ENCODE results near the gene SMARCA4.

SMARCA4 gene

DNA sequence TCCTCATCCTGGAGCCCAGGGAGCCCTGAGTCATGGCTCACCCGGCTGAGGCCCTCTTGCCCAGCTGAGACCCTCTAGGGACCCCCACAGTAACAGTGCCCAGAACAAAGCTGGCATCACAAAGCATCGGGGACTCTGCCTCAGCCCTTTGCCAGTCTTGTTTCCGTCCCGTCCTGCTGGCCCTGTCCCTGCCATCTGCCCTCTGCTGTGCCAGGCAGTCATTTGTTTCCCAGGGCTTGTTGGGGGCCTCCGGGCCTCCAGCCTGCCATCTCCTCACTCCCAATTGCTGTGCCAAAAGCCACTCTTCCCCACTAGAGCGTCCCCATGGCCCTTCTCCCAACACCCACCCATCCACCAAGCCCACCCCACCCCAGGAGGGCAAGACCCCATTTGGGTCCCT, 64.2 kb downstream of the SMARCA4 start:
- TF ChIP-seq, protein P1, sequence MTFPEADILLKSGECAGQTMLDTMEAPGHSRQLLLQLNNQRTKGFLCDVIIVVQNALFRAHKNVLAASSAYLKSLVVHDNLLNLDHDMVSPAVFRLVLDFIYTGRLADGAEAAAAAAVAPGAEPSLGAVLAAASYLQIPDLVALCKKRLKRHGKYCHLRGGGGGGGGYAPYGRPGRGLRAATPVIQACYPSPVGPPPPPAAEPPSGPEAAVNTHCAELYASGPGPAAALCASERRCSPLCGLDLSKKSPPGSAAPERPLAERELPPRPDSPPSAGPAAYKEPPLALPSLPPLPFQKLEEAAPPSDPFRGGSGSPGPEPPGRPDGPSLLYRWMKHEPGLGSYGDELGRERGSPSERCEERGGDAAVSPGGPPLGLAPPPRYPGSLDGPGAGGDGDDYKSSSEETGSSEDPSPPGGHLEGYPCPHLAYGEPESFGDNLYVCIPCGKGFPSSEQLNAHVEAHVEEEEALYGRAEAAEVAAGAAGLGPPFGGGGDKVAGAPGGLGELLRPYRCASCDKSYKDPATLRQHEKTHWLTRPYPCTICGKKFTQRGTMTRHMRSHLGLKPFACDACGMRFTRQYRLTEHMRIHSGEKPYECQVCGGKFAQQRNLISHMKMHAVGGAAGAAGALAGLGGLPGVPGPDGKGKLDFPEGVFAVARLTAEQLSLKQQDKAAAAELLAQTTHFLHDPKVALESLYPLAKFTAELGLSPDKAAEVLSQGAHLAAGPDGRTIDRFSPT (tag by site-specific recombination; IDR thresholded peaks at IDR 0.05) = no peak
- no peak for TF ChIP-seq HOXD13 (CRISPR knock-in tag; IDR thresholded peaks at IDR 0.05; ENCODE audit: borderline replicate concordance)
- TF ChIP-seq ZNF596 (tag by site-specific recombination; IDR thresholded peaks at IDR 0.05) = no peak
- no peak for TF ChIP-seq ZNF624 (tag by site-specific recombination; IDR thresholded peaks at IDR 0.05)
- TF ChIP-seq HOXA7 (CRISPR knock-in tag; IDR thresholded peaks at IDR 0.05; ENCODE audit: borderline replicate concordance) = no peak
- no peak for TF ChIP-seq ZNF521 (tag by site-specific recombination; IDR thresholded peaks at IDR 0.05)
- TF ChIP-seq, protein P2, sequence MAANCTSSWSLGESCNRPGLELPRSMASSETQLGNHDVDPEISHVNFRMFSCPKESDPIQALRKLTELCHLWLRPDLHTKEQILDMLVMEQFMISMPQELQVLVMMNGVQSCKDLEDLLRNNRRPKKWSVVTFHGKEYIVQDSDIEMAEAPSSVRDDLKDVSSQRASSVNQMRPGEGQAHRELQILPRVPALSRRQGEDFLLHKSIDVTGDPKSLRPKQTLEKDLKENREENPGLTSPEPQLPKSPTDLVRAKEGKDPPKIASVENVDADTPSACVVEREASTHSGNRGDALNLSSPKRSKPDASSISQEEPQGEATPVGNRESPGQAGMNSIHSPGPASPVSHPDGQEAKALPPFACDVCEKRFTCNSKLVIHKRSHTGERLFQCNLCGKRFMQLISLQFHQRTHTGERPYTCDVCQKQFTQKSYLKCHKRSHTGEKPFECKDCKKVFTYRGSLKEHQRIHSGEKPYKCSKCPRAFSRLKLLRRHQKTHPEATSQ (tag by site-specific recombination; IDR thresholded peaks at IDR 0.05) = no peak
- TF ChIP-seq ZNF701 (tag by site-specific recombination; IDR thresholded peaks at IDR 0.05) = no peak
- TF ChIP-seq ZNF623 (tag by site-specific recombination; IDR thresholded peaks at IDR 0.05) = no peak
- TF ChIP-seq, protein P3, sequence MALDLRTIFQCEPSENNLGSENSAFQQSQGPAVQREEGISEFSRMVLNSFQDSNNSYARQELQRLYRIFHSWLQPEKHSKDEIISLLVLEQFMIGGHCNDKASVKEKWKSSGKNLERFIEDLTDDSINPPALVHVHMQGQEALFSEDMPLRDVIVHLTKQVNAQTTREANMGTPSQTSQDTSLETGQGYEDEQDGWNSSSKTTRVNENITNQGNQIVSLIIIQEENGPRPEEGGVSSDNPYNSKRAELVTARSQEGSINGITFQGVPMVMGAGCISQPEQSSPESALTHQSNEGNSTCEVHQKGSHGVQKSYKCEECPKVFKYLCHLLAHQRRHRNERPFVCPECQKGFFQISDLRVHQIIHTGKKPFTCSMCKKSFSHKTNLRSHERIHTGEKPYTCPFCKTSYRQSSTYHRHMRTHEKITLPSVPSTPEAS (tag by site-specific recombination; IDR thresholded peaks at IDR 0.05) = no peak
- TF ChIP-seq, protein P4, sequence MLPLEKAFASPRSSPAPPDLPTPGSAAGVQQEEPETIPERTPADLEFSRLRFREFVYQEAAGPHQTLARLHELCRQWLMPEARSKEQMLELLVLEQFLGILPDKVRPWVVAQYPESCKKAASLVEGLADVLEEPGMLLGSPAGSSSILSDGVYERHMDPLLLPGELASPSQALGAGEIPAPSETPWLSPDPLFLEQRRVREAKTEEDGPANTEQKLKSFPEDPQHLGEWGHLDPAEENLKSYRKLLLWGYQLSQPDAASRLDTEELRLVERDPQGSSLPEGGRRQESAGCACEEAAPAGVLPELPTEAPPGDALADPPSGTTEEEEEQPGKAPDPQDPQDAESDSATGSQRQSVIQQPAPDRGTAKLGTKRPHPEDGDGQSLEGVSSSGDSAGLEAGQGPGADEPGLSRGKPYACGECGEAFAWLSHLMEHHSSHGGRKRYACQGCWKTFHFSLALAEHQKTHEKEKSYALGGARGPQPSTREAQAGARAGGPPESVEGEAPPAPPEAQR (tag by site-specific recombination; IDR thresholded peaks at IDR 0.05) = no peak
- no peak for TF ChIP-seq KLF1 (tag by site-specific recombination; IDR thresholded peaks at IDR 0.05)
- no peak for TF ChIP-seq ZNF510 (tag by site-specific recombination; IDR thresholded peaks at IDR 0.05; ENCODE audit: insufficient replicate concordance)
- TF ChIP-seq ZNF785 (tag by site-specific recombination; IDR thresholded peaks at IDR 0.05) = no peak
- TF ChIP-seq ZNF529 (tag by site-specific recombination; IDR thresholded peaks at IDR 0.05; ENCODE audit: insufficient replicate concordance) = no peak
- no peak for TF ChIP-seq ZBTB21 (tag by site-specific recombination; IDR thresholded peaks at IDR 0.05)
- Histone ChIP-seq H3K9me3 (ENCODE audit: control insufficient read depth, insufficient read depth, low read depth, low read length) (no peaks in the 10 kb centered on the region), H3K27ac (ENCODE audit: extremely low read depth, low read depth, low read length) (no peak overlapping the region), H3K36me3 (ENCODE audit: control insufficient read depth in 2 of 2, insufficient read depth in 1 of 2, low read length in 2 of 2) (peaks cover 4 to 98% of the 10 kb centered on the region in 2 experiments; a peak in 2 of 3 replicates), H3K4me3 (ENCODE audit: low read depth, low read length) (no peak overlapping the region), H3K4me1 (ENCODE audit: control insufficient read depth, insufficient read depth, low read length) (no peaks in the 10 kb centered on the region)
- POLR2A ChIA-PET = no interaction called here
- CTCF ChIA-PET = interaction anchor here (1.9 kb wide), 1 partner anchor 11 kb away, joined by 6 read pairs; no protein-coding TSS in a partner anchor

DNA sequence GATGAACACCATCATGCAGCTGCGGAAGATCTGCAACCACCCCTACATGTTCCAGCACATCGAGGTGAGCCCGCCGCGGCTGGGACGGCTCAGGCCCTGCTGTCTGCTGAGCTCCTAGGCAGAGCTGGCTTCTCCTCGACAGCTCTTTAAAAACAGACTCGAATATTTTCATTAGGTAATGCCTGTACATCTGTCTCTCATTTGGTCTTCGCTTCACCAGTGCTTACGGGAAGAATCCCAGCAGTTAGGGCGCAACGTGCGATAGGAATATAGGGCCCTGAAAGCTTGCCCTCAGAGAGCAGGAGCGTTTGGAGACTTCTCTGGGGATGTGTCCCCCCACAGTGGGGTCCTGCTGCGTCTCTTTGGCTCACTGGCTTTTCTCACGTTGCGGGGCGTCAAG, 64.6 kb downstream of the SMARCA4 start:
- Histone ChIP-seq H3K9me3 (ENCODE audit: control insufficient read depth, insufficient read depth, low read depth, low read length) (no peaks in the 10 kb centered on the region), H3K4me1 (ENCODE audit: control insufficient read depth, insufficient read depth, low read length) (no peaks in the 10 kb centered on the region), H3K4me3 (ENCODE audit: low read depth, low read length) (no peak overlapping the region), H3K27ac (ENCODE audit: extremely low read depth, low read depth, low read length) (no peak overlapping the region), H3K36me3 (ENCODE audit: control insufficient read depth in 2 of 2, insufficient read depth in 1 of 2, low read length in 2 of 2) (peaks cover under 1 to 98% of the 10 kb centered on the region in 2 experiments; a peak in 2 of 3 replicates)
- ChIA-PET CTCF (interaction anchor here (1.9 kb wide), 1 partner anchor 11 kb away, joined by 6 read pairs; no protein-coding TSS in a partner anchor), POLR2A (no interaction called here)
- TF ChIP-seq, protein P5, sequence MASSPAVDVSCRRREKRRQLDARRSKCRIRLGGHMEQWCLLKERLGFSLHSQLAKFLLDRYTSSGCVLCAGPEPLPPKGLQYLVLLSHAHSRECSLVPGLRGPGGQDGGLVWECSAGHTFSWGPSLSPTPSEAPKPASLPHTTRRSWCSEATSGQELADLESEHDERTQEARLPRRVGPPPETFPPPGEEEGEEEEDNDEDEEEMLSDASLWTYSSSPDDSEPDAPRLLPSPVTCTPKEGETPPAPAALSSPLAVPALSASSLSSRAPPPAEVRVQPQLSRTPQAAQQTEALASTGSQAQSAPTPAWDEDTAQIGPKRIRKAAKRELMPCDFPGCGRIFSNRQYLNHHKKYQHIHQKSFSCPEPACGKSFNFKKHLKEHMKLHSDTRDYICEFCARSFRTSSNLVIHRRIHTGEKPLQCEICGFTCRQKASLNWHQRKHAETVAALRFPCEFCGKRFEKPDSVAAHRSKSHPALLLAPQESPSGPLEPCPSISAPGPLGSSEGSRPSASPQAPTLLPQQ (tag by site-specific recombination; IDR thresholded peaks at IDR 0.05) = no peak
- TF ChIP-seq ZNF302 (tag by site-specific recombination; IDR thresholded peaks at IDR 0.05; ENCODE audit: low read depth) (no peak), ZNF223 (tag by site-specific recombination; IDR thresholded peaks at IDR 0.05) (no peak), ZNF211 (tag by site-specific recombination; IDR thresholded peaks at IDR 0.05; ENCODE audit: low read depth) (no peak), ZNF202 (tag by site-specific recombination; IDR thresholded peaks at IDR 0.05; ENCODE audit: borderline replicate concordance) (no peak), ZNF623 (tag by site-specific recombination; IDR thresholded peaks at IDR 0.05) (no peak), ZNF239 (tag by site-specific recombination; IDR thresholded peaks at IDR 0.05) (no peak), ZNF155 (tag by site-specific recombination; IDR thresholded peaks at IDR 0.05) (no peak), FEZF1 (tag by site-specific recombination; IDR thresholded peaks at IDR 0.05) (no peak)
- TF ChIP-seq, protein P6, sequence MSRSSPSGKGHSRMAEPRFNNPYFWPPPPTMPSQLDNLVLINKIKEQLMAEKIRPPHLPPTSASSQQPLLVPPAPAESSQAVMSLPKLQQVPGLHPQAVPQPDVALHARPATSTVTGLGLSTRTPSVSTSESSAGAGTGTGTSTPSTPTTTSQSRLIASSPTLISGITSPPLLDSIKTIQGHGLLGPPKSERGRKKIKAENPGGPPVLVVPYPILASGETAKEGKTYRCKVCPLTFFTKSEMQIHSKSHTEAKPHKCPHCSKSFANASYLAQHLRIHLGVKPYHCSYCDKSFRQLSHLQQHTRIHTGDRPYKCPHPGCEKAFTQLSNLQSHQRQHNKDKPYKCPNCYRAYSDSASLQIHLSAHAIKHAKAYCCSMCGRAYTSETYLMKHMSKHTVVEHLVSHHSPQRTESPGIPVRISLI (tag by site-specific recombination; IDR thresholded peaks at IDR 0.05) = no peak
- TF ChIP-seq, protein P1 (tag by site-specific recombination; IDR thresholded peaks at IDR 0.05) = no peak

All from HEK293 (cell line).